RWPE2 (cell line): ENCODE data around the gene AVL9.
"Not testable (repeated sequence)": the region's sequence is repeated elsewhere in the genome, so short reads cannot be mapped to it uniquely, and the experiment has no call there.

Source experiments
- ATAC-seq: fragments of 200-7000 bp; cut with Tn5 transposase; 3 replicates; pipeline ENCODE4 v1.9.1; 2021; ENCODE audit warnings: low read depth
- DNase-seq: peaks from one replicate; pipeline ENCODE4 v3.0.0-alpha.2; 2020; ENCODE audit warnings: low spot score
- H3K27ac ChIP-seq: fragments of 450-650 bp; 2 replicates; pipeline ENCODE4 v1.5.1; 2017; ENCODE audit warnings: mild to moderate bottlenecking; ENCODE audit not compliant: poor library complexity, severe bottlenecking
- H3K27me3 ChIP-seq: fragments of 250-450 bp; sonication (Bioruptor Pico); 2 replicates; pipeline ENCODE4 v1.5.1; 2021; ENCODE audit warnings: mild to moderate bottlenecking, moderate library complexity; ENCODE audit not compliant: insufficient read depth, poor library complexity, severe bottlenecking
- H3K36me3 ChIP-seq: fragments of 250-450 bp; sonication (Bioruptor Pico); 2 replicates; pipeline ENCODE4 v1.5.1; 2020; ENCODE audit warnings: low read depth, mild to moderate bottlenecking, moderate library complexity
- H3K4me1 ChIP-seq: fragments of 250-450 bp; sonication (Bioruptor Pico); 2 replicates; pipeline ENCODE4 v1.5.1; 2021; ENCODE audit warnings: mild to moderate bottlenecking, moderate library complexity; ENCODE audit not compliant: insufficient read depth, poor library complexity, severe bottlenecking
- H3K4me3 ChIP-seq: fragments of 250-450 bp; sonication (Bioruptor Pico); 2 replicates; pipeline ENCODE4 v1.5.1; 2021; ENCODE audit warnings: mild to moderate bottlenecking, moderate library complexity; ENCODE audit not compliant: severe bottlenecking
- H3K9me3 ChIP-seq: fragments of 250-450 bp; sonication (Bioruptor Pico); 2 replicates; pipeline ENCODE4 v1.5.1; 2021; ENCODE audit warnings: mild to moderate bottlenecking, moderate library complexity; ENCODE audit not compliant: severe bottlenecking
- TF ChIP-seq, protein P1 (sequence below): fragments of 450-650 bp; IDR thresholded peaks from one replicate; pipeline ENCODE4 v1.5.1; 2017; ENCODE audit warnings: mild to moderate bottlenecking, moderate library complexity; ENCODE audit not compliant: poor library complexity, severe bottlenecking

AVL9 gene

GRCh38 chr7:32496052-32496813, 944 bp downstream of the AVL9 start:
- no peaks in the 10 kb centered on the region for H3K9me3 ChIP-seq
- peak overlapping the region; percentile 77 for H3K27ac ChIP-seq
- ATAC-seq: no peak; the same call in 2 of the 3 replicates
- H3K27me3 ChIP-seq: no peaks in the 10 kb centered on the region
- peak overlapping the region; percentile 96 for H3K4me3 ChIP-seq
- TF ChIP-seq, protein P1, sequence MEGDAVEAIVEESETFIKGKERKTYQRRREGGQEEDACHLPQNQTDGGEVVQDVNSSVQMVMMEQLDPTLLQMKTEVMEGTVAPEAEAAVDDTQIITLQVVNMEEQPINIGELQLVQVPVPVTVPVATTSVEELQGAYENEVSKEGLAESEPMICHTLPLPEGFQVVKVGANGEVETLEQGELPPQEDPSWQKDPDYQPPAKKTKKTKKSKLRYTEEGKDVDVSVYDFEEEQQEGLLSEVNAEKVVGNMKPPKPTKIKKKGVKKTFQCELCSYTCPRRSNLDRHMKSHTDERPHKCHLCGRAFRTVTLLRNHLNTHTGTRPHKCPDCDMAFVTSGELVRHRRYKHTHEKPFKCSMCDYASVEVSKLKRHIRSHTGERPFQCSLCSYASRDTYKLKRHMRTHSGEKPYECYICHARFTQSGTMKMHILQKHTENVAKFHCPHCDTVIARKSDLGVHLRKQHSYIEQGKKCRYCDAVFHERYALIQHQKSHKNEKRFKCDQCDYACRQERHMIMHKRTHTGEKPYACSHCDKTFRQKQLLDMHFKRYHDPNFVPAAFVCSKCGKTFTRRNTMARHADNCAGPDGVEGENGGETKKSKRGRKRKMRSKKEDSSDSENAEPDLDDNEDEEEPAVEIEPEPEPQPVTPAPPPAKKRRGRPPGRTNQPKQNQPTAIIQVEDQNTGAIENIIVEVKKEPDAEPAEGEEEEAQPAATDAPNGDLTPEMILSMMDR: no peak
- peaks cover 15% of the 10 kb centered on the region for H3K36me3 ChIP-seq
- no peak for DNase-seq
- H3K4me1 ChIP-seq: peaks cover 17% of the 10 kb centered on the region

DNA sequence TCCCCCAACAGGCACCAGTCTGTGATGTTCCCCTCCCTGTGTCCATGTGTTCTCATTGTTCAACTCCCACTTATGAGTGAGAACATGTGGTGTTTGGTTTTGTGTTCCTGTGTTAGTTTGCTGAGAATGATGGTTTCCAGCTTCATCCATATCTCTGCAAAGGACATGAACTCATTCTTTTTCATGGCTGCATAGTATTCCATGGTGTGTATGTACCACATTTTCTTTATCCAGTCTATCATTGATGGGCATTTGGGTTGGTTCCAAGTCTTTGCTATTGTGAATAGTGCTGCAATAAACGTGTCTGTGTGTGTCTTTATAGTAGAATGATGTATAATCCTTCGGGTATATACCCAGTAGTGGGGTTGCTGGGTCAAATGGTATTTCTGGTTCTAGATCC, 4.5 kb downstream of the AVL9 start:
- Histone ChIP-seq H3K4me1 (peaks cover 24% of the 10 kb centered on the region), H3K36me3 (peaks cover 19% of the 10 kb centered on the region)
- not testable (repeated sequence) for H3K27ac ChIP-seq, DNase-seq, H3K4me3 ChIP-seq, H3K27me3 ChIP-seq, H3K9me3 ChIP-seq, ATAC-seq

GRCh38 chr7:32500216-32500615, 4.9 kb downstream of the AVL9 start:
- Histone ChIP-seq H3K36me3 (peaks cover 19% of the 10 kb centered on the region), H3K27ac (peak overlapping the region; percentile 57), H3K4me1 (peaks cover 23% of the 10 kb centered on the region)
- not testable (repeated sequence) for DNase-seq, H3K9me3 ChIP-seq, H3K4me3 ChIP-seq, H3K27me3 ChIP-seq, ATAC-seq

DNA sequence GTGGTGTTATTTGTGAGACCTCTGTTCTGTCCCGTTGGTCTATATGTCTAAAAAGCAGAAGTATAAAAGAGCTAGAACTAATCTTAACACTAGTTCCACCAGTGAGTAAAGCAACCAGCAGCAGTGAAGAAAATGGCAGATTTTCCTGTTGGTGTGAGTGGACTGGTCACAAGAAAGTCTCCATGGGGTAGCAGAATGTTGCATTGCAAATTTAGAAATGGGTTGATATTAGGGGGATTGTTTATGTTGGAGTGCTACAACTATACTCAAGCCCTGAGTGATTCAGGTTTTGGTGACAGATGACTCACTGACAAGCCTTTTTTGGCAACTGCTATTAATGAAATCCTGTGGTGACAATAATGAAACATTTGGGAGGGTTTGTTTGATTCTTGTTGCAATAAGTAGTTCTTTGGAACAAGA, 5.6 kb downstream of the AVL9 start:
- no peak overlapping the region for H3K4me3 ChIP-seq
- ATAC-seq (no peak), DNase-seq (no peak)
- H3K27me3 ChIP-seq: no peaks in the 10 kb centered on the region
- H3K36me3 ChIP-seq: peaks cover 19% of the 10 kb centered on the region
- TF ChIP-seq, protein P1: no peak
- H3K4me1 ChIP-seq: peaks cover 28% of the 10 kb centered on the region
- peak overlapping the region; percentile 57 for H3K27ac ChIP-seq
- H3K9me3 ChIP-seq: no peaks in the 10 kb centered on the region

GRCh38 chr7:32501522-32501921, 6.2 kb downstream of the AVL9 start:
- ATAC-seq (peak; percentile 88), DNase-seq (no peak)
- Histone ChIP-seq H3K9me3 (no peaks in the 10 kb centered on the region), H3K4me1 (peaks cover 34% of the 10 kb centered on the region), H3K36me3 (peaks cover 19% of the 10 kb centered on the region), H3K27ac (peak overlapping the region; percentile 57), H3K4me3 (no peak overlapping the region), H3K27me3 (no peaks in the 10 kb centered on the region)
- TF ChIP-seq, protein P1: no peak

- no peak overlapping the region for H3K27ac ChIP-seq
- H3K4me3 ChIP-seq: no peak overlapping the region
- H3K4me1 ChIP-seq: peaks cover 37% of the 10 kb centered on the region
- peaks cover 21% of the 10 kb centered on the region for H3K36me3 ChIP-seq
- no peaks in the 10 kb centered on the region for H3K9me3 ChIP-seq
- ATAC-seq (no peak), DNase-seq (no peak)
- TF ChIP-seq, protein P1: no peak
- H3K27me3 ChIP-seq: no peaks in the 10 kb centered on the region
Measured at GRCh38 chr7:32502728-32503127, 7.4 kb downstream of the AVL9 start.
